T-helper 2 cell treated with Interferon-gamma antibody and Interleukin-4, amounts not matched to agents 5 μg/mL and 100 μg/mL, for 36 hours (primary cell): Measurements from ENCODE around the gene PMAIP1.
A peak's percentile ranks its signal among the peaks of the same experiment; 100 is the strongest.
"Not testable (repeated sequence)": the region's sequence is repeated elsewhere in the genome, so short reads cannot be mapped to it uniquely, and the experiment has no call there.

Experiments used
- DNase-seq: peaks from one replicate; pipeline ENCODE4 v3.0.0; 2021; ENCODE audit warnings: low spot score
- H3K27ac Mint-ChIP-seq: one replicate; pipeline ENCODE4 v1.8.0; 2021; ENCODE audit warnings: mild to moderate bottlenecking, mixed read lengths
- H3K27me3 Mint-ChIP-seq: one replicate; pipeline ENCODE4 v1.8.0; 2021; ENCODE audit warnings: low read depth, mixed read lengths
- H3K36me3 Mint-ChIP-seq: one replicate; pipeline ENCODE4 v1.8.0; 2021; ENCODE audit warnings: low read depth, mixed read lengths
- H3K4me1 Mint-ChIP-seq: one replicate; pipeline ENCODE4 v1.8.0; 2021; ENCODE audit warnings: low read depth, mixed read lengths
- H3K4me3 Mint-ChIP-seq: one replicate; pipeline ENCODE4 v1.8.0; 2022; ENCODE audit warnings: mild to moderate bottlenecking, moderate library complexity, mixed read lengths
- H3K9me3 Mint-ChIP-seq: one replicate; pipeline ENCODE4 v1.8.0; 2021; ENCODE audit warnings: mixed read lengths

PMAIP1 gene

GRCh38 chr18:59873641-59874040 is 26.2 kb upstream of the PMAIP1 start:
- H3K4me1 Mint-ChIP-seq = peaks cover 31% of the 10 kb centered on the region
- H3K9me3 Mint-ChIP-seq = no peaks in the 10 kb centered on the region
- DNase-seq = no peak
- no peak overlapping the region for H3K27ac Mint-ChIP-seq
- no peaks in the 10 kb centered on the region for H3K36me3 Mint-ChIP-seq
- H3K27me3 Mint-ChIP-seq = peaks cover 4% of the 10 kb centered on the region
- H3K4me3 Mint-ChIP-seq = no peak overlapping the region

GRCh38 chr18:59874166-59874565 is 25.6 kb upstream of the PMAIP1 start:
- DNase-seq = no peak
- Mint-ChIP-seq H3K27me3 (peaks cover 4% of the 10 kb centered on the region), H3K36me3 (no peaks in the 10 kb centered on the region), H3K9me3 (no peaks in the 10 kb centered on the region), H3K27ac (no peak overlapping the region), H3K4me1 (peaks cover 31% of the 10 kb centered on the region), H3K4me3 (no peak overlapping the region)

- Mint-ChIP-seq H3K4me1 (peaks cover 31% of the 10 kb centered on the region), H3K4me3 (no peak overlapping the region), H3K27ac (no peak overlapping the region), H3K9me3 (no peaks in the 10 kb centered on the region), H3K27me3 (peaks cover 4% of the 10 kb centered on the region), H3K36me3 (no peaks in the 10 kb centered on the region)
- DNase-seq = no peak
Observed at GRCh38 chr18:59876310-59876626, 23.5 kb upstream of the PMAIP1 start.

- Mint-ChIP-seq H3K27me3 (peaks cover 4% of the 10 kb centered on the region), H3K36me3 (no peaks in the 10 kb centered on the region), H3K4me3 (no peak overlapping the region), H3K9me3 (no peaks in the 10 kb centered on the region), H3K27ac (no peak overlapping the region), H3K4me1 (peaks cover 36% of the 10 kb centered on the region)
- DNase-seq = no peak
Observed at GRCh38 chr18:59877361-59877760, 22.4 kb upstream of the PMAIP1 start.

GRCh38 chr18:59878644-59879043 is 21.2 kb upstream of the PMAIP1 start:
- H3K4me3 Mint-ChIP-seq = no peak overlapping the region
- H3K9me3 Mint-ChIP-seq = no peaks in the 10 kb centered on the region
- no peak overlapping the region for H3K27ac Mint-ChIP-seq
- DNase-seq = no peak
- H3K36me3 Mint-ChIP-seq = no peaks in the 10 kb centered on the region
- H3K4me1 Mint-ChIP-seq = peaks cover 39% of the 10 kb centered on the region
- peaks cover 3% of the 10 kb centered on the region for H3K27me3 Mint-ChIP-seq

- peak; percentile 42 for DNase-seq
- Mint-ChIP-seq H3K9me3 (no peaks in the 10 kb centered on the region), H3K27me3 (no peaks in the 10 kb centered on the region), H3K36me3 (no peaks in the 10 kb centered on the region), H3K27ac (peak overlapping the region; percentile 68), H3K4me3 (peak overlapping the region; percentile 45), H3K4me1 (peaks cover 45% of the 10 kb centered on the region)
Observed at GRCh38 chr18:59881728-59882656, 17.8 kb upstream of the PMAIP1 start.

- no peak for DNase-seq
- Mint-ChIP-seq H3K9me3 (no peaks in the 10 kb centered on the region), H3K4me3 (no peak overlapping the region), H3K27me3 (no peaks in the 10 kb centered on the region), H3K36me3 (no peaks in the 10 kb centered on the region), H3K27ac (no peak overlapping the region), H3K4me1 (peaks cover 45% of the 10 kb centered on the region)
Observed at GRCh38 chr18:59884351-59884750, 15.4 kb upstream of the PMAIP1 start.

- no peaks in the 10 kb centered on the region for H3K9me3 Mint-ChIP-seq
- H3K36me3 Mint-ChIP-seq = no peaks in the 10 kb centered on the region
- peak overlapping the region; percentile 81 for H3K27ac Mint-ChIP-seq
- peak overlapping the region; percentile 66 for H3K4me3 Mint-ChIP-seq
- H3K4me1 Mint-ChIP-seq = peaks cover 45% of the 10 kb centered on the region
- DNase-seq = peak; percentile 47
- no peaks in the 10 kb centered on the region for H3K27me3 Mint-ChIP-seq
Observed at GRCh38 chr18:59885579-59886163, 14.1 kb upstream of the PMAIP1 start.

- H3K36me3 Mint-ChIP-seq, H3K9me3 Mint-ChIP-seq, H3K27me3 Mint-ChIP-seq, DNase-seq: not testable (repeated sequence)
- H3K27ac Mint-ChIP-seq = peak overlapping the region; percentile 81
- peak overlapping the region; percentile 66 for H3K4me3 Mint-ChIP-seq
- peaks cover 48% of the 10 kb centered on the region for H3K4me1 Mint-ChIP-seq
Observed at GRCh38 chr18:59886399-59886798, 13.4 kb upstream of the PMAIP1 start.

- Mint-ChIP-seq H3K9me3 (no peaks in the 10 kb centered on the region), H3K4me3 (no peak overlapping the region), H3K36me3 (no peaks in the 10 kb centered on the region), H3K27ac (no peak overlapping the region), H3K4me1 (peaks cover 10% of the 10 kb centered on the region), H3K27me3 (no peaks in the 10 kb centered on the region)
- no peak for DNase-seq
Observed at GRCh38 chr18:59892123-59892522, 7.7 kb upstream of the PMAIP1 start.

GRCh38 chr18:59893971-59894370 is 5.8 kb upstream of the PMAIP1 start:
- Mint-ChIP-seq H3K27me3 (no peaks in the 10 kb centered on the region), H3K4me3 (no peak overlapping the region), H3K27ac (no peak overlapping the region), H3K9me3 (no peaks in the 10 kb centered on the region), H3K4me1 (peaks cover 21% of the 10 kb centered on the region), H3K36me3 (peaks cover under 1% of the 10 kb centered on the region)
- DNase-seq = no peak

GRCh38 chr18:59897321-59897954 is 2.4 kb upstream of the PMAIP1 start:
- no peak overlapping the region for H3K4me3 Mint-ChIP-seq
- no peaks in the 10 kb centered on the region for H3K27me3 Mint-ChIP-seq
- peaks cover 18% of the 10 kb centered on the region for H3K36me3 Mint-ChIP-seq

GRCh38 chr18:59898093-59898492 is 1.7 kb upstream of the PMAIP1 start:
- Mint-ChIP-seq H3K9me3 (no peaks in the 10 kb centered on the region), H3K36me3 (peaks cover 25% of the 10 kb centered on the region), H3K4me3 (peak overlapping the region; percentile 97), H3K27me3 (no peaks in the 10 kb centered on the region), H3K27ac (no peak overlapping the region), H3K4me1 (peaks cover 38% of the 10 kb centered on the region)
- no peak for DNase-seq

More at GRCh38 chr18:59897321-59897954, 2.4 kb upstream of the PMAIP1 start:
- peaks cover 31% of the 10 kb centered on the region for H3K4me1 Mint-ChIP-seq
- H3K27ac Mint-ChIP-seq = no peak overlapping the region
- H3K9me3 Mint-ChIP-seq = no peaks in the 10 kb centered on the region
- DNase-seq = no peak

GRCh38 chr18:59898609-59899297 is 1.0 kb upstream of the PMAIP1 start:
- Mint-ChIP-seq H3K27ac (peak overlapping the region; percentile 97), H3K4me3 (peak overlapping the region; percentile 97), H3K4me1 (peaks cover 41% of the 10 kb centered on the region), H3K27me3 (no peaks in the 10 kb centered on the region), H3K36me3 (peaks cover 28% of the 10 kb centered on the region), H3K9me3 (no peaks in the 10 kb centered on the region)
- no peak for DNase-seq
